ENCODE data around the gene TLE6. TPM values are rescaled to one million over a fixed set of nuclear protein-coding genes. Genes with fewer than 3 reads are reported as not detected.

The TLE6 gene
- total and polyA plus RNA-seq, 4 donors, result 0.47 to 2.8 (median 1.2) TPM

DNA sequence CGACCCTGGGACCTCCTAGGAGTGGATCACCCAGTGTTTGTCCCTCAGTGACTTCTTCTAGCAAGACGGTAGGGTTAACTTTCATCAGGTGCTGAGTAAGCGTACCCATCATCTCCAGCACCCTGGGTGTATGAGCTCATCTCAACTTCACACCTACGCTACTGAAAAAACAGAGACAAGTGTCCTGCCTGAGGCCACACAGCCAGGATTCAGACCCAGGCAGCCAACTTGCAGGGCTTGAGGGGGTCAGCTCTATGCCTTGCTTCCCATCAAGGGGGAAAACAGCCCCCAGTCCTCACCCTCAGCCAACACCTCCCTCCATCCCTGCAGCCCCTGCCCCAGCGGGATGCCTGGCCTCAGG is 47.1 kb downstream of the TLE6 start:
- no peak overlapping the region for H3K27ac ChIP-seq (ENCODE audit: low read depth in 1 of 2, low read length in 2 of 2)
- H3K9ac ChIP-seq (ENCODE audit: low read depth in 1 of 2, low read length in 2 of 2), result no peak overlapping the region
- H3K9me3 ChIP-seq (ENCODE audit: control insufficient read depth in 4 of 4, low read length in 3 of 4), result no peaks in the 10 kb centered on the region
- TF ChIP-seq YY1 (IDR thresholded peaks at IDR 0.05), result no peak
- TF ChIP-seq EGR1 (IDR thresholded peaks at IDR 0.05; ENCODE audit: low read depth in 2 of 2), result no peak
- no peak for TF ChIP-seq JUND (IDR thresholded peaks at IDR 0.05)
- TF ChIP-seq HNF4G (IDR thresholded peaks at IDR 0.05), result no peak
- TF ChIP-seq, protein P1, sequence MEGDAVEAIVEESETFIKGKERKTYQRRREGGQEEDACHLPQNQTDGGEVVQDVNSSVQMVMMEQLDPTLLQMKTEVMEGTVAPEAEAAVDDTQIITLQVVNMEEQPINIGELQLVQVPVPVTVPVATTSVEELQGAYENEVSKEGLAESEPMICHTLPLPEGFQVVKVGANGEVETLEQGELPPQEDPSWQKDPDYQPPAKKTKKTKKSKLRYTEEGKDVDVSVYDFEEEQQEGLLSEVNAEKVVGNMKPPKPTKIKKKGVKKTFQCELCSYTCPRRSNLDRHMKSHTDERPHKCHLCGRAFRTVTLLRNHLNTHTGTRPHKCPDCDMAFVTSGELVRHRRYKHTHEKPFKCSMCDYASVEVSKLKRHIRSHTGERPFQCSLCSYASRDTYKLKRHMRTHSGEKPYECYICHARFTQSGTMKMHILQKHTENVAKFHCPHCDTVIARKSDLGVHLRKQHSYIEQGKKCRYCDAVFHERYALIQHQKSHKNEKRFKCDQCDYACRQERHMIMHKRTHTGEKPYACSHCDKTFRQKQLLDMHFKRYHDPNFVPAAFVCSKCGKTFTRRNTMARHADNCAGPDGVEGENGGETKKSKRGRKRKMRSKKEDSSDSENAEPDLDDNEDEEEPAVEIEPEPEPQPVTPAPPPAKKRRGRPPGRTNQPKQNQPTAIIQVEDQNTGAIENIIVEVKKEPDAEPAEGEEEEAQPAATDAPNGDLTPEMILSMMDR (IDR thresholded peaks at IDR 0.05; ENCODE audit: low read depth, low read length, missing input control), result no peak
- TF ChIP-seq, protein P2, sequence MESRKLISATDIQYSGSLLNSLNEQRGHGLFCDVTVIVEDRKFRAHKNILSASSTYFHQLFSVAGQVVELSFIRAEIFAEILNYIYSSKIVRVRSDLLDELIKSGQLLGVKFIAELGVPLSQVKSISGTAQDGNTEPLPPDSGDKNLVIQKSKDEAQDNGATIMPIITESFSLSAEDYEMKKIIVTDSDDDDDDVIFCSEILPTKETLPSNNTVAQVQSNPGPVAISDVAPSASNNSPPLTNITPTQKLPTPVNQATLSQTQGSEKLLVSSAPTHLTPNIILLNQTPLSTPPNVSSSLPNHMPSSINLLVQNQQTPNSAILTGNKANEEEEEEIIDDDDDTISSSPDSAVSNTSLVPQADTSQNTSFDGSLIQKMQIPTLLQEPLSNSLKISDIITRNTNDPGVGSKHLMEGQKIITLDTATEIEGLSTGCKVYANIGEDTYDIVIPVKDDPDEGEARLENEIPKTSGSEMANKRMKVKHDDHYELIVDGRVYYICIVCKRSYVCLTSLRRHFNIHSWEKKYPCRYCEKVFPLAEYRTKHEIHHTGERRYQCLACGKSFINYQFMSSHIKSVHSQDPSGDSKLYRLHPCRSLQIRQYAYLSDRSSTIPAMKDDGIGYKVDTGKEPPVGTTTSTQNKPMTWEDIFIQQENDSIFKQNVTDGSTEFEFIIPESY (IDR thresholded peaks at IDR 0.05), result no peak
- TF ChIP-seq TAF1 (conservative IDR thresholded peaks at IDR 0.05), result no peak
- TF ChIP-seq GABPA (IDR thresholded peaks at IDR 0.05 in 1 of 2, conservative IDR thresholded peaks at IDR 0.05 in 1 of 2), result no peak
- TF ChIP-seq NR2F2 (IDR thresholded peaks at IDR 0.05), result no peak
- no peak overlapping the region for H3K4me3 ChIP-seq (ENCODE audit: low read depth in 1 of 3, low read length in 3 of 3)
- 73% methylated on average over 5 of the region's 5 CpGs for WGBS
- H3K27me3 ChIP-seq (ENCODE audit: control insufficient read depth in 4 of 4, insufficient read depth in 4 of 4, low read length in 3 of 4), result no peaks in the 10 kb centered on the region
- H3K36me3 ChIP-seq (ENCODE audit: control insufficient read depth in 4 of 4, insufficient read depth in 3 of 4, low read depth in 1 of 4, low read length in 3 of 4), result no peaks in the 10 kb centered on the region
- DNase-seq (ENCODE audit: low spot score), result no peak
- H3K4me1 ChIP-seq (ENCODE audit: control insufficient read depth in 4 of 4, insufficient read depth in 4 of 4, low read length in 3 of 4), result peaks cover 0 to under 1% (median 0%) of the 10 kb centered on the region in 4 donors

DNA sequence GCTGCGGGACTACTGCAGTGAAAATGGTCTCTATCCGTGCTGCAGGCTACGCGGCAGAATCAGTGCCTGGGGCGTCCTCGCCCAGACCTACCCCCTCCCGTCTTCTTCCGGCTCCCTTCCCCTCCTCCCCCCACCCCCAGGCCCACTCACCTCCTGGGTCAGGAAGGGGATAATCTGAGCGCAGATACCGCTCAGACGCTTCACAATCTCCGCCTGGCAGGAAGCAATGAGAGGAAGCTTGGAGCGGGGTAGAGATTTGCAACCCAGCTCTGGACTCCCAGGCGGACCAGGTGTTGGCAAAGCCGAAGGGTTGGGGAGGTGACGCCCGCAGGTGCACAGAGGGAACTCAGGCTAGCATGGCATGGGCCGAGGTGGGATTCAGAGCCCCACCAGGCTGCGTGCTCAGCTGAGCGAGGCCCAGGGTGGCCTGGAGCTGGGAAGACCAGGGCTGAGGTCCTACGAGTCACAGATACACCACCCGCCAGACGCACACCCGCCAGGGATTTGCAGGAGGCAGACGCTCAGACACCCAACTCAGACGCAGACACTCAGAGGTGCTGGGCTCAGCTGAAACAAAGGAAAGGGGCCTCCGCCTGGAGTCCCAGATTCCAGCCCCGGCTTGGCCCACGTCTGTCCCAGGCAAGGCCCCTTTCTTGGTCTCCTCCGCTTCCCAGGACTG is 47.6 kb downstream of the TLE6 start:
- no peaks in the 10 kb centered on the region for H3K9me3 ChIP-seq (ENCODE audit: control insufficient read depth in 4 of 4, low read length in 3 of 4)
- peaks cover 0 to 5% (median 1%) of the 10 kb centered on the region in 4 donors for H3K4me1 ChIP-seq (ENCODE audit: control insufficient read depth in 4 of 4, insufficient read depth in 4 of 4, low read length in 3 of 4)
- WGBS, result 73% methylated on average over 30 of the region's 30 CpGs
- H3K27me3 ChIP-seq (ENCODE audit: control insufficient read depth in 4 of 4, insufficient read depth in 4 of 4, low read length in 3 of 4), result no peaks in the 10 kb centered on the region
- no peaks in the 10 kb centered on the region for H3K36me3 ChIP-seq (ENCODE audit: control insufficient read depth in 4 of 4, insufficient read depth in 3 of 4, low read depth in 1 of 4, low read length in 3 of 4)
- no peak for TF ChIP-seq HNF4A (conservative IDR thresholded peaks at IDR 0.05)
- no peak for TF ChIP-seq GABPA (IDR thresholded peaks at IDR 0.05 in 1 of 2, conservative IDR thresholded peaks at IDR 0.05 in 1 of 2)
- TF ChIP-seq, protein P3, sequence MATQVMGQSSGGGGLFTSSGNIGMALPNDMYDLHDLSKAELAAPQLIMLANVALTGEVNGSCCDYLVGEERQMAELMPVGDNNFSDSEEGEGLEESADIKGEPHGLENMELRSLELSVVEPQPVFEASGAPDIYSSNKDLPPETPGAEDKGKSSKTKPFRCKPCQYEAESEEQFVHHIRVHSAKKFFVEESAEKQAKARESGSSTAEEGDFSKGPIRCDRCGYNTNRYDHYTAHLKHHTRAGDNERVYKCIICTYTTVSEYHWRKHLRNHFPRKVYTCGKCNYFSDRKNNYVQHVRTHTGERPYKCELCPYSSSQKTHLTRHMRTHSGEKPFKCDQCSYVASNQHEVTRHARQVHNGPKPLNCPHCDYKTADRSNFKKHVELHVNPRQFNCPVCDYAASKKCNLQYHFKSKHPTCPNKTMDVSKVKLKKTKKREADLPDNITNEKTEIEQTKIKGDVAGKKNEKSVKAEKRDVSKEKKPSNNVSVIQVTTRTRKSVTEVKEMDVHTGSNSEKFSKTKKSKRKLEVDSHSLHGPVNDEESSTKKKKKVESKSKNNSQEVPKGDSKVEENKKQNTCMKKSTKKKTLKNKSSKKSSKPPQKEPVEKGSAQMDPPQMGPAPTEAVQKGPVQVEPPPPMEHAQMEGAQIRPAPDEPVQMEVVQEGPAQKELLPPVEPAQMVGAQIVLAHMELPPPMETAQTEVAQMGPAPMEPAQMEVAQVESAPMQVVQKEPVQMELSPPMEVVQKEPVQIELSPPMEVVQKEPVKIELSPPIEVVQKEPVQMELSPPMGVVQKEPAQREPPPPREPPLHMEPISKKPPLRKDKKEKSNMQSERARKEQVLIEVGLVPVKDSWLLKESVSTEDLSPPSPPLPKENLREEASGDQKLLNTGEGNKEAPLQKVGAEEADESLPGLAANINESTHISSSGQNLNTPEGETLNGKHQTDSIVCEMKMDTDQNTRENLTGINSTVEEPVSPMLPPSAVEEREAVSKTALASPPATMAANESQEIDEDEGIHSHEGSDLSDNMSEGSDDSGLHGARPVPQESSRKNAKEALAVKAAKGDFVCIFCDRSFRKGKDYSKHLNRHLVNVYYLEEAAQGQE (IDR thresholded peaks at IDR 0.05), result no peak
- no peak for TF ChIP-seq NR2F2 (IDR thresholded peaks at IDR 0.05)
- no peak for TF ChIP-seq HNF4G (IDR thresholded peaks at IDR 0.05)
- TF ChIP-seq, protein P4, sequence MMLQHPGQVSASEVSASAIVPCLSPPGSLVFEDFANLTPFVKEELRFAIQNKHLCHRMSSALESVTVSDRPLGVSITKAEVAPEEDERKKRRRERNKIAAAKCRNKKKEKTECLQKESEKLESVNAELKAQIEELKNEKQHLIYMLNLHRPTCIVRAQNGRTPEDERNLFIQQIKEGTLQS (IDR thresholded peaks at IDR 0.05), result no peak
- TF ChIP-seq, protein P2 (IDR thresholded peaks at IDR 0.05), result no peak
- no peak for TF ChIP-seq SP1 (IDR thresholded peaks at IDR 0.05)
- no peak for TF ChIP-seq FOXA1 (IDR thresholded peaks at IDR 0.05)
- H3K9ac ChIP-seq (ENCODE audit: low read depth in 1 of 2, low read length in 2 of 2), result no peak overlapping the region
- DNase-seq (ENCODE audit: low spot score), result no peak
- H3K27ac ChIP-seq (ENCODE audit: low read depth in 1 of 2, low read length in 2 of 2), result no peak overlapping the region
- H3K4me3 ChIP-seq (ENCODE audit: low read depth in 1 of 3, low read length in 3 of 3), result no peak overlapping the region

Data from liver (tissue), 9 donors.